Activated naive CD8-positive, alpha-beta T cell treated with anti-CD3 and anti-CD28 coated beads, Interleukin-2, amount 50 U/mL, for 24 hours (primary cell): ENCODE measurements around the gene SLAMF6.
A peak's percentile ranks its signal among the peaks of the same experiment; 100 is the strongest.
"Not testable (repeated sequence)": the region's sequence is repeated elsewhere in the genome, so short reads cannot be mapped to it uniquely, and the experiment has no call there.

Source experiments
- ATAC-seq: fragments of 150-1000 bp; cut with Tn5 transposase; one replicate; pipeline ENCODE4 v1.10.0; 2021
- DNase-seq: peaks from one replicate; pipeline ENCODE4 v3.0.0; 2021
- H3K27ac Mint-ChIP-seq: one replicate; pipeline ENCODE4 v1.8.0; 2021; ENCODE audit warnings: mild to moderate bottlenecking, mixed read lengths
- H3K27me3 Mint-ChIP-seq: one replicate; pipeline ENCODE4 v1.8.0; 2021; ENCODE audit warnings: mixed read lengths
- H3K36me3 Mint-ChIP-seq: one replicate; pipeline ENCODE4 v1.8.0; 2021; ENCODE audit warnings: low read depth, mixed read lengths
- H3K4me1 Mint-ChIP-seq: one replicate; pipeline ENCODE4 v1.8.0; 2021; ENCODE audit warnings: mixed read lengths
- H3K4me3 Mint-ChIP-seq: one replicate; pipeline ENCODE4 v1.8.0; 2021; ENCODE audit warnings: mild to moderate bottlenecking, moderate library complexity, mixed read lengths
- H3K9me3 Mint-ChIP-seq: one replicate; pipeline ENCODE4 v1.8.0; 2021; ENCODE audit warnings: mixed read lengths

SLAMF6 gene

GRCh38 chr1:160522622-160523345, at the start of gene SLAMF6:
TSS of gene SLAMF6 (minus strand) at chr1:160523255. CDS start at chr1:160523192, 63 bp downstream.
- peaks cover 36% of the 10 kb centered on the region for H3K9me3 Mint-ChIP-seq
- DNase-seq (peak; percentile 66), ATAC-seq (peak; percentile 65)
- peak within 1 kb of the TSS; percentile 96 for H3K27ac Mint-ChIP-seq
- no peaks in the 10 kb centered on the region for H3K27me3 Mint-ChIP-seq
- H3K4me3 Mint-ChIP-seq: peak within 1 kb of the TSS; percentile 97
- peaks cover 60% of the 10 kb centered on the region for H3K36me3 Mint-ChIP-seq
- peaks cover 71% of the 10 kb centered on the region for H3K4me1 Mint-ChIP-seq

DNA sequence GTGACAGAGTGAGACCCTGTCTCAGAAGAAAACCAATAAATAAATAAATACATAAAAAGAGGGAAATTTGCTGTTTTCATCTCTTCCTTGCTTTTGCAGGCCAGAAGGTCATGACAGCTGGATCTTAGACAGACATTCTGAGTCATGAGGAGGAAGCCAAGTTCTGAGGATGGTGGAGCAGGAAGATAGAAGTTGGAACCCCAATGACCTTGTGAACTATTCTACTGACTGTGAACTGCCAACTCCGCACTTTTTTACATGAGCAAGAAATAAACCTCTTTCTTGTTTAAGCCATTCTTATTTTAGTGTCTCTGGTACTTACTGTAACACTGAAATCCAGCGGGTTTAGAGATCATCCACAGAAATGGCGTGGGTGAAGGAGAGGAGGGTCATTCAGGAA, 47.8 kb upstream of the SLAMF6 start:
- peaks cover 12% of the 10 kb centered on the region for H3K9me3 Mint-ChIP-seq
- peak overlapping the region; percentile 97 for H3K27ac Mint-ChIP-seq
- H3K4me3 Mint-ChIP-seq: no peak overlapping the region
- no peak for DNase-seq
- no peaks in the 10 kb centered on the region for H3K27me3 Mint-ChIP-seq
- H3K36me3 Mint-ChIP-seq: peaks cover 44% of the 10 kb centered on the region
- peaks cover 100% of the 10 kb centered on the region for H3K4me1 Mint-ChIP-seq
- no peak for ATAC-seq

GRCh38 chr1:160569806-160570205, 46.8 kb upstream of the SLAMF6 start:
- Mint-ChIP-seq H3K36me3 (peaks cover 48% of the 10 kb centered on the region), H3K9me3 (peaks cover 12% of the 10 kb centered on the region), H3K27ac (peak overlapping the region; percentile 97), H3K27me3 (no peaks in the 10 kb centered on the region), H3K4me1 (peaks cover 99% of the 10 kb centered on the region), H3K4me3 (peak overlapping the region; percentile 39)
- ATAC-seq: no peak
- DNase-seq: no peak

- ATAC-seq (peak; percentile 97), DNase-seq (peak; percentile 67)
- H3K36me3 Mint-ChIP-seq: peaks cover 57% of the 10 kb centered on the region
- H3K27ac Mint-ChIP-seq: peak overlapping the region; percentile 97
- H3K4me3 Mint-ChIP-seq: peak overlapping the region; percentile 64
- H3K27me3 Mint-ChIP-seq: no peaks in the 10 kb centered on the region
- peaks cover 17% of the 10 kb centered on the region for H3K9me3 Mint-ChIP-seq
- peaks cover 98% of the 10 kb centered on the region for H3K4me1 Mint-ChIP-seq
These were observed 45.0 kb upstream of the SLAMF6 start for GRCh38 chr1:160567858-160568682.

- no peaks in the 10 kb centered on the region for H3K27me3 Mint-ChIP-seq
- peaks cover 97% of the 10 kb centered on the region for H3K4me1 Mint-ChIP-seq
- peaks cover 61% of the 10 kb centered on the region for H3K36me3 Mint-ChIP-seq
- no peak for ATAC-seq
- H3K27ac Mint-ChIP-seq: peak overlapping the region; percentile 97
- no peak for DNase-seq
- H3K4me3 Mint-ChIP-seq: peak overlapping the region; percentile 64
- peaks cover 22% of the 10 kb centered on the region for H3K9me3 Mint-ChIP-seq
These were observed 44.3 kb upstream of the SLAMF6 start for GRCh38 chr1:160567341-160567740.

- H3K27ac Mint-ChIP-seq: peak overlapping the region; percentile 97
- H3K36me3 Mint-ChIP-seq: peaks cover 60% of the 10 kb centered on the region
- DNase-seq (no peak), ATAC-seq (no peak)
- H3K4me1 Mint-ChIP-seq: peaks cover 97% of the 10 kb centered on the region
- H3K27me3 Mint-ChIP-seq: no peaks in the 10 kb centered on the region
- H3K9me3 Mint-ChIP-seq: peaks cover 10% of the 10 kb centered on the region
- H3K4me3 Mint-ChIP-seq: peak overlapping the region; percentile 4
These were observed 42.5 kb upstream of the SLAMF6 start for GRCh38 chr1:160565564-160565963.

- not testable (repeated sequence) for H3K27ac Mint-ChIP-seq
- peaks cover 73% of the 10 kb centered on the region for H3K36me3 Mint-ChIP-seq
These were observed 40.2 kb upstream of the SLAMF6 start for GRCh38 chr1:160563230-160563629.

DNA sequence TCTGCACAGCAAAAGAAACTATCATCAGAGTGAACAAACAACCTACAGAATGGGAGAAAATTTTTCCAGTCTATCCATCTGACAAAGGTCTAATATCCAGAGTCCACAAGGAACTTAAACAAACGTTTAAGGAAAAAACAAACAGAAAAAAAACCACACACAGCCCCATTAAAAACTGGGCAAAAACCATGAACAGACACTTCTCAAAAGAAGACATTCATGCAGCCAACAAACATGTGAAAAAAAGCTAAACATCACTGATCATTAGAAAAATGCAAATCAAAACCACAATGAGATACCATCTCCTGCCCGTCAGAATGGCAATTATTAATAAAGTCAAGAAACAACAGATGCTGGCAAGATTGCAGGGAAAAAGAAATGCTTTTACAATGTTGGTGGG, 39.7 kb upstream of the SLAMF6 start:
- not testable (repeated sequence) for DNase-seq, ATAC-seq, H3K4me3 Mint-ChIP-seq, H3K27me3 Mint-ChIP-seq
- peaks cover 93% of the 10 kb centered on the region for H3K4me1 Mint-ChIP-seq
- peaks cover 74% of the 10 kb centered on the region for H3K36me3 Mint-ChIP-seq
- peaks cover 10% of the 10 kb centered on the region for H3K9me3 Mint-ChIP-seq
- peak overlapping the region; percentile 65 for H3K27ac Mint-ChIP-seq

More at GRCh38 chr1:160563230-160563629, 40.2 kb upstream of the SLAMF6 start:
- H3K27me3 Mint-ChIP-seq, DNase-seq, ATAC-seq, H3K4me3 Mint-ChIP-seq: not testable (repeated sequence)
- Mint-ChIP-seq H3K4me1 (peaks cover 97% of the 10 kb centered on the region), H3K9me3 (peaks cover 10% of the 10 kb centered on the region)

GRCh38 chr1:160560806-160561205, 37.8 kb upstream of the SLAMF6 start:
- ATAC-seq: no peak
- peak overlapping the region; percentile 90 for H3K27ac Mint-ChIP-seq
- H3K4me3 Mint-ChIP-seq: peak overlapping the region; percentile 74
- peaks cover 82% of the 10 kb centered on the region for H3K4me1 Mint-ChIP-seq
- H3K27me3 Mint-ChIP-seq: no peaks in the 10 kb centered on the region
- H3K9me3 Mint-ChIP-seq: peaks cover 10% of the 10 kb centered on the region
- peaks cover 70% of the 10 kb centered on the region for H3K36me3 Mint-ChIP-seq
- no peak for DNase-seq

DNA sequence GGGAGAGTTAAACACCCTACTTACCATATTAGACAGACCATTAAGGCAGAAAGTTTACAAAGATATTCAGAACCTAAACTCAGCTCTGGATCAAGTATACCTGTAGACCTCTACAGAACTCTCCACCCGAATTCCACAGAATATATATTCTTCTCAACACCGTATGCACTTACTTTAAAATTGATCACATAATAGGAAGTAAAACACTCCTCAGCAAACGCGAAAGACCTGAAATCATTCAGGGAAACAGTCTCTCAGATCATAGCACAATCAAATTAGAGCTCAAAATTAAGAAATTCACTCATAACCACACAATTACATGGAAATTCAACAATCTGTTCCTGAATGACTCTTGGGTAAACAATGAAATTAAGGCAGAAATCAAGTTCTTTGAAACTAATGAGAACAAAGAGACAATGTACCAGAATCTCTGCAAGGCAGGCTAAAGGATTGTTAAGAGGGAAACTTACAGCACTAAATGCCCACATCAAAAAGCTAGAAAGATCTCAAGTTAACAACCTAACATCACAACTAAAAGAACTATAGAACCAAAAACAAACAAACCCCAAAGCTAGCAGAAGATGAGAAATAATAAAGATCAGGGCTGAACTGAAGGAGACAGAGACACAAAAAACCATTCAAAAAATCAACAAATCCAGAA, 37.1 kb upstream of the SLAMF6 start:
- Mint-ChIP-seq H3K36me3 (peaks cover 70% of the 10 kb centered on the region), H3K9me3 (peaks cover 10% of the 10 kb centered on the region), H3K27ac (peak overlapping the region; percentile 90), H3K27me3 (no peaks in the 10 kb centered on the region), H3K4me3 (peak overlapping the region; percentile 74), H3K4me1 (peaks cover 76% of the 10 kb centered on the region)
- ATAC-seq (no peak), DNase-seq (no peak)

- DNase-seq, ATAC-seq, H3K27me3 Mint-ChIP-seq: not testable (repeated sequence)
- H3K27ac Mint-ChIP-seq: peak overlapping the region; percentile 90
- peaks cover 64% of the 10 kb centered on the region for H3K36me3 Mint-ChIP-seq
- peaks cover 70% of the 10 kb centered on the region for H3K4me1 Mint-ChIP-seq
- peaks cover 10% of the 10 kb centered on the region for H3K9me3 Mint-ChIP-seq
- H3K4me3 Mint-ChIP-seq: peak overlapping the region; percentile 74
These were observed 36.4 kb upstream of the SLAMF6 start for GRCh38 chr1:160559437-160559836.

DNA sequence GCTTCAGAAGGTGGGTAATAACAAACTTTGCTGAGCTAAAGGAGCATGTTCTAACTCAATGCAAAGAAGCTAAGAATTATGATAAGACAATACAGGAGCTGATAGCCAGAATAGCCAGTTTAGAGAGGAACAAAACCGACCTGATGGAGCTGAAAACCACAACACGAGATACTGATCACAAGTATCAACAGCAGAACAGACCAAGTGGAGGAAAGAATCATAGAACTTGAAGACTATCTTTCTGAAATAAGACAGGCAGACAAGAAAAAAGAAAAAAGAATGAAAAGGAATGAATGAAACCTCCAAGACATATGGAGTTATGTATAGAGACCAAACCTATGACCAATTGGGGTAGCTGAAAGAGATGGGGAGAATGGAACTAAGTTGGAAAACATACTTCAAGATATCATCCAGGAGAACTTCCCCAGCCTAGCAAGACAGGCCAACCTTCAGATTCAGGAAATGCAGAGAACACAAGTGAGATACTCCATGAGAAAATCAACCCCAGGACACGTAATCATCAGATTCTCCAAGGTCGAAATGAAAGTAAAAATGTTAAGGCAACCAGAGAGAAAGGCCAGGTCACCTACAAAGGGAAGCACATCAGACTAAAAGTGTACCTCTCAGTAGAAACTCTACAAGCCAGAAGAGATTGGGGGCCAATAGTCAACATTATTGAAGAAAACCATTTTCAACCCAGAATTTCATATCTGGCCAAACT, 35.8 kb upstream of the SLAMF6 start:
- peaks cover 66% of the 10 kb centered on the region for H3K4me1 Mint-ChIP-seq
- no peak for ATAC-seq
- H3K27ac Mint-ChIP-seq: peak overlapping the region; percentile 90
- peaks cover 62% of the 10 kb centered on the region for H3K36me3 Mint-ChIP-seq
- H3K9me3 Mint-ChIP-seq: peaks cover 10% of the 10 kb centered on the region
- H3K27me3 Mint-ChIP-seq: no peaks in the 10 kb centered on the region
- no peak for DNase-seq
- H3K4me3 Mint-ChIP-seq: peak overlapping the region; percentile 74

DNA sequence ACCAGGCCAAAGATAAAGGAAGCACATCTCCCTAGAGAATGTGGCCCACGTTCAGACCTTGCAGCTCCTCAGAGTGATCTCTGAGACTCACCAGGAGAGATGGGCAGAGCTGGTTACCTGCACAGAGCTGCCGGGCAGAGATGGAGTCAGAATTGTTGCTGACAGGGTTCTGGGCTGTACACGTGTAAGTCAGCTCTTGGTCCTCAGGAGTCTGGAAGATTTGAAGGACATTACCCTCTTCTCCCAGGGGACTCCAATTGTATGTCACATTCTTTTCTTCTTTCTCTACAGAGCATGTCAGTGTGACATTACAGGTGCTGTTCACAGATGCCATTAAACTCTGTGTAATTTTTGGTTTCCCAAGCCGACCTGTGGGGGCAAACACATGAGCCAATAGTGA, 30.7 kb upstream of the SLAMF6 start:
- Mint-ChIP-seq H3K27me3 (no peaks in the 10 kb centered on the region), H3K4me1 (peaks cover 51% of the 10 kb centered on the region), H3K36me3 (peaks cover 53% of the 10 kb centered on the region), H3K4me3 (no peak overlapping the region), H3K27ac (no peak overlapping the region), H3K9me3 (no peaks in the 10 kb centered on the region)
- DNase-seq: no peak
- ATAC-seq: no peak

- H3K4me3 Mint-ChIP-seq: no peak overlapping the region
- no peak for DNase-seq
- H3K4me1 Mint-ChIP-seq: peaks cover 55% of the 10 kb centered on the region
- ATAC-seq: no peak
- H3K36me3 Mint-ChIP-seq: peaks cover 59% of the 10 kb centered on the region
- H3K27me3 Mint-ChIP-seq: no peaks in the 10 kb centered on the region
- peak overlapping the region; percentile 14 for H3K27ac Mint-ChIP-seq
- H3K9me3 Mint-ChIP-seq: no peaks in the 10 kb centered on the region
These were observed 29.4 kb upstream of the SLAMF6 start for GRCh38 chr1:160552425-160552824.
